Spleen (tissue), 11 donors: ENCODE data around the gene CSPG5. TPM values are rescaled to one million over a fixed set of nuclear protein-coding genes. Genes with fewer than 3 reads are reported as not detected.

Experiments
- DNase-seq: peaks from one replicate; pipeline ENCODE4 v3.0.0-alpha.2; 2020
- H3K27ac ChIP-seq, 8 donors: fragments of 200-600 bp; sonication (generic) in 7 of 8; 1 replicate in 4 of 8; 2 replicates in 4 of 8; pipeline versions ENCODE4 v1.5.0 to v1.8.0; 2016 to 2021; ENCODE audit warnings: inconsistent platforms in 4 of 8, mild to moderate bottlenecking in 4 of 8, moderate library complexity in 1 of 8
- H3K27me3 ChIP-seq, 7 donors: fragments of 200-600 bp; sonication (generic) in 6 of 7; replicated peaks in 1 of 7; 1 replicate in 4 of 7; 2 replicates in 3 of 7; pipeline versions ENCODE4 v1.5.0 to v1.8.0; 2016 to 2021; ENCODE audit warnings: inconsistent platforms in 3 of 7, mild to moderate bottlenecking in 1 of 7
- H3K36me3 ChIP-seq, 6 donors: fragments of 200-600 bp; sonication (generic) in 5 of 6; 1 replicate in 4 of 6; 2 replicates in 2 of 6; pipeline versions ENCODE4 v1.5.0 to v1.8.0; 2016 to 2021; ENCODE audit warnings: inconsistent platforms in 2 of 6
- H3K4me1 ChIP-seq, 6 donors: fragments of 200-600 bp; sonication (generic) in 5 of 6; 1 replicate in 3 of 6; 2 replicates in 3 of 6; pipeline versions ENCODE4 v1.5.0 to v1.8.0; 2016 to 2021; ENCODE audit warnings: inconsistent platforms in 3 of 6
- H3K4me3 ChIP-seq, 8 donors: fragments of 200-600 bp; sonication (generic) in 7 of 8; 1 replicate in 4 of 8; 2 replicates in 4 of 8; pipeline versions ENCODE4 v1.5.0 to v1.8.0; 2016 to 2021; ENCODE audit warnings: inconsistent platforms in 4 of 8, mild to moderate bottlenecking in 4 of 8, moderate library complexity in 2 of 8
- H3K9me3 ChIP-seq, 8 donors: fragments of 200-600 bp; sonication (generic) in 7 of 8; 1 replicate in 4 of 8; 2 replicates in 4 of 8; pipeline versions ENCODE4 v1.5.0 to v1.8.0; 2016 to 2021; ENCODE audit warnings: inconsistent platforms in 4 of 8
- CTCF ChIP-seq, 11 experiments: fragments of 200-600 bp in 7 of 11; fragments of 450-650 bp in 4 of 11; sonication (generic) in 4 of 11; IDR thresholded peaks in 8 of 11; conservative IDR thresholded peaks in 3 of 11; 1 replicate in 7 of 11; 2 replicates in 4 of 11; pipeline versions ENCODE4 v1.4.0 to v1.8.0; 2016 to 2021; ENCODE audit warnings: antibody characterized with exemption in 11 of 11, inconsistent platforms in 4 of 11, mild to moderate bottlenecking in 1 of 11
- POLR2A ChIP-seq, 3 donors: fragments of 450-650 bp; IDR thresholded peaks; one replicate each; pipeline ENCODE4 v1.5.1; 2017; ENCODE audit warnings: antibody characterized with exemption in 3 of 3, mild to moderate bottlenecking in 1 of 3
- POLR2AphosphoS5 ChIP-seq, 3 donors: sonication (generic); formaldehyde crosslinking; IDR thresholded peaks; one replicate each; pipeline ENCODE4 v1.5.1; 2017; ENCODE audit warnings: antibody characterized with exemption in 3 of 3
- WGBS, 5 donors: extraction: QIAGEN DNeasy Blood & Tissue Kit in 3 of 5; methylation state at CpG; one replicate each; pipeline versions ENCODE4 v1.1.5 to v1.1.7; 2013 to 2018; 5-methylcytosine and 5-hydroxymethylcytosine counted together
- intact Hi-C: fragments of 100-400 bp; cut with DNase I; formaldehyde crosslinking; loops from one replicate; pipeline ENCODE4 v1.15.0; 2023; ENCODE audit warnings: low total_unique reads
- polyA plus RNA-seq, 3 donors: library from polyadenylated mRNA; stranded (reverse); fragments of 200-250 nt; gene quantifications; one replicate each; pipeline ENCODE4 v1.2.1, GENCODE V29; 2013
- total RNA-seq, 7 donors: library from RNA; depleted of rRNA in 3 of 7; stranded (reverse); fragments of >200 nt in 3 of 7; fragmentation: NEBNext Ultra II Directional in 4 of 7; extraction: Animal tissue kit (Norgen Biotek cat#: 25700) in 4 of 7; gene quantifications; one replicate each; pipeline versions ENCODE4 v1.1.0 to v1.2.1, GENCODE V29; 2016 to 2021
- donor health status: healthy with polysubstance abuse.
- donor health status: DM: no; HTN: no; CAD: no; lungs with moderate emphysema.
- donor health status: DM: no; HTN: no; CAD: no.
- donor health status: Bipolar disorder and iron deficiency.
- donor health status: healthy.
- donor health status: DM: no; HTN: no; CAD: no.
- donor health status: DM: yes; HTN: yes; CAD: no.

Gene CSPG5
- total and polyA plus RNA-seq, 10 donors, result 0.09 to 0.34 (median 0.19) TPM; not detected in 4

GRCh38 chr3:47520756-47521155, 57.9 kb downstream of the CSPG5 start:
- H3K4me3 ChIP-seq, result no peak overlapping the region

GRCh38 chr3:47517937-47518336, 60.7 kb downstream of the CSPG5 start:
- H3K27ac ChIP-seq, result no peak overlapping the region
- no peak for DNase-seq
- no peaks in the 10 kb centered on the region for H3K27me3 ChIP-seq
- 85 to 97% (median 95%) methylated on average over 2 of the region's 2 CpGs for WGBS, 5 donors
- intact Hi-C loops, result no loop called here
- no peaks in the 10 kb centered on the region for H3K9me3 ChIP-seq
- TF ChIP-seq POLR2AphosphoS5 (IDR thresholded peaks at IDR 0.05), result no peak
- H3K4me1 ChIP-seq, result peaks cover 0 to 16% (median 12%) of the 10 kb centered on the region in 6 donors
- H3K4me3 ChIP-seq, result no peak overlapping the region
- H3K36me3 ChIP-seq, result no peaks in the 10 kb centered on the region

More at GRCh38 chr3:47520756-47521155, 57.9 kb downstream of the CSPG5 start:
- H3K4me1 ChIP-seq, result peaks cover 0 to 9% (median 5%) of the 10 kb centered on the region in 6 donors
- no peak for DNase-seq
- TF ChIP-seq CTCF (IDR thresholded peaks at IDR 0.05 in 8 of 11, conservative IDR thresholded peaks at IDR 0.05 in 3 of 11) (no peak), POLR2A (IDR thresholded peaks at IDR 0.05) (no peak), POLR2AphosphoS5 (IDR thresholded peaks at IDR 0.05) (no peak)
- H3K27me3 ChIP-seq, result no peaks in the 10 kb centered on the region
- no peaks in the 10 kb centered on the region for H3K9me3 ChIP-seq
- H3K36me3 ChIP-seq, result no peaks in the 10 kb centered on the region
- intact Hi-C loops, result loop anchor here (5.0 kb wide), 1 partner anchor 267 kb away; no protein-coding TSS in a partner anchor
- no peak overlapping the region for H3K27ac ChIP-seq

- Histone ChIP-seq H3K27ac (no peak overlapping the region), H3K36me3 (peaks cover 0 to 2% (median 0%) of the 10 kb centered on the region in 6 donors), H3K4me1 (peaks cover 5 to 26% (median 18%) of the 10 kb centered on the region in 6 donors), H3K27me3 (no peaks in the 10 kb centered on the region), H3K9me3 (no peaks in the 10 kb centered on the region), H3K4me3 (no peak overlapping the region)
- DNase-seq, result no peak
- intact Hi-C loops, result no loop called here
- TF ChIP-seq POLR2AphosphoS5 (IDR thresholded peaks at IDR 0.05), result no peak
- no peak for TF ChIP-seq CTCF (IDR thresholded peaks at IDR 0.05 in 8 of 11, conservative IDR thresholded peaks at IDR 0.05 in 3 of 11)
- no peak for TF ChIP-seq POLR2A (IDR thresholded peaks at IDR 0.05)
- 76 to 90% (median 86%) methylated on average over 5 of the region's 5 CpGs for WGBS, 5 donors
Measured at GRCh38 chr3:47515864-47516319, 62.8 kb downstream of the CSPG5 start.

- H3K4me1 ChIP-seq, result peaks cover 5 to 29% (median 18%) of the 10 kb centered on the region in 6 donors
- 80 to 93% (median 91%) methylated on average over 5 of the region's 5 CpGs for WGBS, 5 donors
- intact Hi-C loops, result no loop called here
- H3K27me3 ChIP-seq, result no peaks in the 10 kb centered on the region
- no peaks in the 10 kb centered on the region for H3K9me3 ChIP-seq
- H3K36me3 ChIP-seq, result peaks cover 0 to 10% (median 4%) of the 10 kb centered on the region in 6 donors
- no peak for DNase-seq
- no peak for TF ChIP-seq POLR2A (IDR thresholded peaks at IDR 0.05)
- no peak for TF ChIP-seq CTCF (IDR thresholded peaks at IDR 0.05 in 8 of 11, conservative IDR thresholded peaks at IDR 0.05 in 3 of 11)
- no peak for TF ChIP-seq POLR2AphosphoS5 (IDR thresholded peaks at IDR 0.05)
- H3K27ac ChIP-seq, result no peak overlapping the region
- H3K4me3 ChIP-seq, result no peak overlapping the region
Measured at GRCh38 chr3:47515100-47515499, 63.6 kb downstream of the CSPG5 start.
